Activated CD8-positive, alpha-beta memory T cell treated with anti-CD3 and anti-CD28 coated beads, Interleukin-2, amount 50 U/mL, for 4 hours (primary cell): ENCODE data around the gene DLG2.

Experiments
- DNase-seq: peaks from one replicate; pipeline ENCODE4 v3.0.0-alpha.2; 2020

DLG2 gene

GRCh38 chr11:84524422-84525051 is 1102.6 kb downstream of the DLG2 start:
- no peak for DNase-seq

GRCh38 chr11:84522331-84522730 is 1104.8 kb downstream of the DLG2 start:
- DNase-seq = no peak

DNA sequence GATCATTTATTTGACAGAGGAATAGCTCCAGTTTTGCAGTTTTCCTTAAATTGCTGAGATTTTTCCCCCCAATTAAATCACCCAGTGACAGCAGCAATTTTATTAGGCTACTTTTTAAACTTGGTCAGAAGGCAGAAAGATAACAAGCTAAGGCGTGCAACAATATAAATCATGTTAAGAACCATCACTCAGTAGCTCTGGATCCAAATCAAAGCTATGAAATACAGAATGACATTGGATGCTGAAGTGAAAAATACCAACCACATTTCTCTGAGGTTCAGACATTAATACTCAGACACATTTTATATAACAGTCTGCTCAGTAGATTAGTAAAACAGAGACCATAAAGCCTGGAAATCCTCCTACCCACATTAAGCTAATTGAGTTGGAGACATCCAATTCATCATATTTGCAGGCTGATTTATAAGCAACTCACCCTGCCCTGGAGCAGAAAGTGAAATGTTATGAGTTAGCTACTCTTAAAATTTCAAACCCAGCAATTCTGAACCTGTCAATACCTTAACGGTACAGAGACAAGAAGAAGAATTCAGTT is 1108.4 kb downstream of the DLG2 start:
- no peak for DNase-seq

GRCh38 chr11:84514436-84514835 is 1112.7 kb downstream of the DLG2 start:
- DNase-seq = no peak

- DNase-seq = no peak
These were observed 1123.6 kb downstream of the DLG2 start for GRCh38 chr11:84503503-84503902.

- DNase-seq = no peak
These were observed 1125.4 kb downstream of the DLG2 start for GRCh38 chr11:84501750-84502149.

GRCh38 chr11:84497981-84498411 is 1129.1 kb downstream of the DLG2 start:
- no peak for DNase-seq

- no peak for DNase-seq
These were observed 1130.0 kb downstream of the DLG2 start for GRCh38 chr11:84497181-84497580.

- DNase-seq = no peak
These were observed 1131.0 kb downstream of the DLG2 start for GRCh38 chr11:84496122-84496521.

GRCh38 chr11:84480131-84480530 is 1147.0 kb downstream of the DLG2 start:
- DNase-seq = no peak

GRCh38 chr11:84476581-84476980 is 1150.6 kb downstream of the DLG2 start:
- no peak for DNase-seq

DNA sequence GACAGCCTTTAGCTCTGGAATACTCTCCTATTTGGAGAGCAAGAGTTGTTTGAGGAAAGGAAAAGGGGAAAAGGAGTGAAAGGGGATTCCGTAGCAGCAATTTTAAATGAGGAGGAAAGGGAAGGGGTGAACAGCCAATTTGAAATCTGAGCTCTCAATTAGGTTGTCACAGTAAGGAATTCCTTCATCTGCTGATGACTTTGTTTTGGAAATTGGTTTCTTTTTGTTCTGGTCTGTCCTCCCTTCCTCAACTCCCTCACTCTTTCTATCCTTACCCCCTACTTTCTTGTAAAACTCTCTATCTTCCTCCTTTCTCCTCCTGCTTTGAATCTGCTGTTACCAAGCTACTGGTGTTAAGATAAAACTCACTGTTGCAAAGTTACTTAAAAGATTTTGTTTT is 1155.6 kb downstream of the DLG2 start:
- DNase-seq = no peak

DNA sequence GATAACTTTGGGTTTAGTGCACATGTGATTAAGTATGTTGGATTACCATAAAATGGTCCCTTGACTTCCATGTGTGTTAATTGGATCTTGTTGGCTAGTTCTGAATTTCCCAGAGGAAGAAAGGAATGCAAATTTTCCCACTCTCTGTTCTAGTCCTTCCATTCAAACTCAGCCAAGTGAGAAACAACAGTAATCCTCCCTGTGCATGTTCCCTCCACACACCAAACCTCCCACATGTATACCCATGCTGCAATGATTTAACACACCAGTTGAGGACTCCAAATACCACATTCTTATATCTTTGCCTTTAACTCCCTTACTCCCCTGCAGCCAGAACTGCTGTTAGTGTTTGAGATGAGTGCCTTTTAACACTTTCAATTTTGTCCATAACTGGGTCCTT is 1158.9 kb downstream of the DLG2 start:
- no peak for DNase-seq

DNA sequence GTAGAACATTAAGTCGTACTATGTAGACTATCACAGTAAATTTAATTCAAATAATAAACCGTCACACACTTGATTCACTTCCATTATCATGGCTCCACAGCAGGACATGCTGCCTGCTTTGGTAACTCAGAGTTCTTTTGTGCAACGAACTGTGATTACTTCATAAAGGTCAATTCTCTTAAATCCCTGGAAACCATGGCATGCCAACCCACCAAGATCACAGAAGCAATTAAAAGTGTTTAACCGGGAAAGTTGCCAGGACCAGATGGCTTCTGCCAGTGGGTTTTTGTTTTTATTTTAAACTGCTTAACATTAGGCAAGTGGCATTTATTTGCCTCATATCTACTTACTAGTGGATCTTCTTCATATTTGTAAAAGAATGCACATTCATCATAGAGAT is 1162.1 kb downstream of the DLG2 start:
- DNase-seq = no peak

- DNase-seq = no peak
These were observed 1171.5 kb downstream of the DLG2 start for GRCh38 chr11:84455691-84456090.

- no peak for DNase-seq
These were observed 1174.9 kb downstream of the DLG2 start for GRCh38 chr11:84452211-84452610.

GRCh38 chr11:84438565-84438964 is 1188.6 kb downstream of the DLG2 start:
- DNase-seq = no peak

GRCh38 chr11:84437071-84437980 is 1189.8 kb downstream of the DLG2 start:
- DNase-seq = no peak

DNA sequence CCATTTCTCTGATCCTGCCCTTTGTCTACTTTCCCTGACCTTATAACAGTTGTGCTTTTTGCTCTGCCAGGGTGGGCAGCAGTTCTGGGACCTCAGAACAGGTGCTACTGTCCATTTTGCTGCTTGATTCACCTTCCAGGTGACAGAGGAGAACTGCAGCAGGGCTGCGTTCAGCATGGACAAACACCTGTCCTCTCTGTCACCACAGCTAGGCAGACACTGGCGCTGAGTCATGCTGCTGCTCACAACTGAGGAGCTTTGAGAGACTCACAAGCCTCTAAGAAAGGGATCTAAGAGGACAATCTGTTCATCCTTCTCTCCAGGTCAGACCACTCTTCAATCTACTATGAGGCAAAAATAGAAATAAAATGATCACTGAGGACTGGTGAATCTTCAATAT is 1196.5 kb downstream of the DLG2 start:
- DNase-seq = no peak

GRCh38 chr11:84425673-84426072 is 1201.5 kb downstream of the DLG2 start:
- no peak for DNase-seq

DNA sequence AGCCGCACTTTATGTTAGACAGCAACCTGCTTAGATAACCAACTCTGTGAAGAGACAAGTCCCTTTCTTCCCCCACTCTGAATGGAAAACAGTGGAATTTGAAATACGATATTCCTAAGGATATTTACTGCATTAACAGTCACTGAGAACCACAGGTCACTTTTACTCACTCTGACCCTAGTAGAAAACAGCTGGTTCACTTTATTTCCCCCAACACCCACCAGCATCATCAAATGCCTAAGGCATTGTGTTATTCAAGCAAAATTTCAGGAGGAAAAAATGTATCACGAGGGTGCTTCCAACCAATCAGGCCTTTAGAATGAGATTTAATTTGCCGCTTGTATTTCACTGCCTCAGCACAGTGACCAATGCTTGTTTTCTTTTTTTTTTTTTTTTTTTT is 1206.9 kb downstream of the DLG2 start:
- no peak for DNase-seq

- DNase-seq = no peak
These were observed 1207.5 kb downstream of the DLG2 start for GRCh38 chr11:84419616-84420015.

DNA sequence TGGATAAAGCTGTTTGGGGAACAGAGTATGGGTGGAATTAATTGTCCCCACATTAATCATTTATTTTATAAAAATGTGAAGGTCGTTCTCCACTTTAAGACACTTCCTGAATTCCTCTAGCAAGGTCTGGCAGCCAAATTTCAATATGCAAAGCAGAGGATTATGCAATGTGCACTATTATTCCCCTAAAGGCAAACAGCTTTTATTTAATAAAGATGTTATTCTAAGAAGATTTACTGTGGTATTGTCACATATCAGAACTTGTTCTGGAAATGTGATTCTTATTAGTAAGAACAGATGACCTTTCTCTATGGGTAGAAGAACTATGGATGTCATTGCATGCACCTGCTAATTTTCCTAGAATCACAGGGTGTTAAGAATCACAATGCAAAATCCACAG is 1212.2 kb downstream of the DLG2 start:
- DNase-seq = no peak

DNA sequence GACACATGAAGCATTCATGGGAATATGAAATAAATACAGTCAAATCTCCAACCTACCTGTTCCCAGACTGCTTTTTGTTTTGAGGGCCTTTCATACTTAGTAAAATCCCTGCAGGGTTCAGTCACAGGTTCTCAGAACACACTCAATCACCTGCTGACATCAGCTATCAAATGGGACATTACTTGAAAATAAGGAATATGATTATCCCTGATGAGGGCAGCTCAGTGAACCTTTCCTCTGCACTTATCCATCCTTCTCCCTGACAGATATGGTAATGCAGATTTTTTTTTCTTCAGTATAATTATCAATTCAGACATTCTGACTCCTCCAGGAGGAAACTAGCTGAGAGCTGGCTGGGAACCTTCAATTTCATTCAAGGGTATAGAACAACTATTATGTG is 1213.6 kb downstream of the DLG2 start:
- no peak for DNase-seq
